Measurements from ENCODE around the gene AMER1. TPM values are rescaled to one million over a fixed set of nuclear protein-coding genes. Genes with fewer than 3 reads are reported as not detected.

The AMER1 gene
- total RNA-seq, 1 donor from 2014 or later, result 4.0 TPM

DNA sequence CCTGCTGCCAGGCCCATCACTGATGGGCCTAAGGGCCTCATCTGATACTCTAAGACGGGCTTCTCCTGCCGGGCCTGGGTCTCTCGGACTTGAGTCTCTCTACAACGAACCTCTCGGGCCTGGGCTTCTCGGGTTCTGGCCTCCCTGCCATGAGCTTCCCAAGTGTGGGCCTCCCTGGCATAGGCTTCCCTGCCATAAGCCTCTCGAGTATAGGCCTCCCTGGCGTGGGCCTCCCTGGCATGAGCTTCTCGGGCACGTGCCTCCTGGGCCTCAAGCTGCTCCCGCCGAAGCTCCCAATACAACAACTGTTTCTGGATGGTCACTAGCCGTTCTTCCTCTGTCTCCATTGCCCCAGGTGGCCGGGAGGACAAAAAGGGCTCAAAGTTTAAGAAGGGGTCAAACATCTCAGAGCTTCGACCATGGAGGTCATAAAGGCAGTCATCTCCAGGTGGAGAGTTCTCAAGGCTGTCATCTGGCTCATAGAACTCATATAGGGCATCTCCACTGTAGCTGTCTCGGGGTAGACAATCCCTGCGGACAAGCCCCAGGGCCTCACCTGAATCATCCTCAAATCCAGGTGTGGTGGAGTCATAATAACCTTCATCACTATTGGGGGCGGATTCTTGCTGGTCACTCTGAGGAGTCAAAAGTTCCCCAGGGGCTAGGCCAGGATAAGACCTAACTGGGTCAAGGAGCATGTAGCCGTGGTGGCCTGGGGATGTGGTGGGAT lies 14.1 kb downstream of the AMER1 start:
- Histone ChIP-seq H3K27ac (no peak overlapping the region), H3K4me1 (no peaks in the 10 kb centered on the region), H3K36me3 (peaks cover 16% of the 10 kb centered on the region), H3K4me3 (no peak overlapping the region), H3K9me3 (no peaks in the 10 kb centered on the region), H3K27me3 (ENCODE audit: low read depth) (no peaks in the 10 kb centered on the region)
- ATAC-seq (no peak), DNase-seq (no peak)
- intact Hi-C loops (cut with DNase I), result no loop called here
- TF ChIP-seq CTCF (IDR thresholded peaks at IDR 0.05), result no peak

- no peaks in the 10 kb centered on the region for H3K27me3 ChIP-seq (ENCODE audit: low read depth)
- DNase-seq, result no peak
- H3K27ac ChIP-seq, result no peak overlapping the region
- H3K36me3 ChIP-seq, result peaks cover 16% of the 10 kb centered on the region
- no peaks in the 10 kb centered on the region for H3K9me3 ChIP-seq
- intact Hi-C loops (cut with DNase I), result no loop called here
- ATAC-seq, result no peak
- H3K4me3 ChIP-seq, result no peak overlapping the region
- no peaks in the 10 kb centered on the region for H3K4me1 ChIP-seq
- TF ChIP-seq CTCF (IDR thresholded peaks at IDR 0.05), result no peak
These were observed 15.3 kb downstream of the AMER1 start for GRCh38 chrX:64190136-64190740.

- DNase-seq, result no peak
- no peak for TF ChIP-seq CTCF (IDR thresholded peaks at IDR 0.05)
- Histone ChIP-seq H3K4me1 (no peaks in the 10 kb centered on the region), H3K27me3 (ENCODE audit: low read depth) (no peaks in the 10 kb centered on the region), H3K36me3 (peaks cover 16% of the 10 kb centered on the region), H3K27ac (no peak overlapping the region), H3K4me3 (no peak overlapping the region), H3K9me3 (no peaks in the 10 kb centered on the region)
- ATAC-seq, result no peak
- intact Hi-C loops (cut with DNase I), result no loop called here
These were observed 16.6 kb downstream of the AMER1 start for GRCh38 chrX:64188901-64189300.

DNA sequence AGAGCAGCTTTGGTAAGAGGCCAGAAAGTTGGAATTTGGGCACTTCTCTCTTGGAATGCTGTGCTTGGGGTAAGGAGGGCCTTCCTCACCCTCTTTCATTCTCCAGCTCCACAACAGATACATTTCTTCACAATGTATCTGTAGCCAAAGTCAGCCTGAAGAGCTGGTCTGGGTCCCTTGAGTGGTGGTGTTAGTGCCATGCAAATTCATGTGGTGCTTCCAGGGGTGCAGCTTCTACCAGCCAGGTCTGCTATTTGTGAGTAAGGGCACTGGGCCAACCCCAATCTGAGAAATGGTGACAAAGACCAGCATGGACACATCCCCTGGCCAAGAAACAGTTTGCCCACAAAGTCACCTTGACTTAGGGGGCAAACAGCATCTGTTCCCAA lies 17.8 kb downstream of the AMER1 start:
- Histone ChIP-seq H3K9me3 (no peaks in the 10 kb centered on the region), H3K36me3 (peaks cover 13% of the 10 kb centered on the region), H3K27ac (no peak overlapping the region), H3K4me1 (no peaks in the 10 kb centered on the region), H3K27me3 (ENCODE audit: low read depth) (no peaks in the 10 kb centered on the region), H3K4me3 (no peak overlapping the region)
- intact Hi-C loops (cut with DNase I), result no loop called here
- ATAC-seq, result no peak
- DNase-seq, result no peak
- TF ChIP-seq CTCF (IDR thresholded peaks at IDR 0.05), result no peak

DNA sequence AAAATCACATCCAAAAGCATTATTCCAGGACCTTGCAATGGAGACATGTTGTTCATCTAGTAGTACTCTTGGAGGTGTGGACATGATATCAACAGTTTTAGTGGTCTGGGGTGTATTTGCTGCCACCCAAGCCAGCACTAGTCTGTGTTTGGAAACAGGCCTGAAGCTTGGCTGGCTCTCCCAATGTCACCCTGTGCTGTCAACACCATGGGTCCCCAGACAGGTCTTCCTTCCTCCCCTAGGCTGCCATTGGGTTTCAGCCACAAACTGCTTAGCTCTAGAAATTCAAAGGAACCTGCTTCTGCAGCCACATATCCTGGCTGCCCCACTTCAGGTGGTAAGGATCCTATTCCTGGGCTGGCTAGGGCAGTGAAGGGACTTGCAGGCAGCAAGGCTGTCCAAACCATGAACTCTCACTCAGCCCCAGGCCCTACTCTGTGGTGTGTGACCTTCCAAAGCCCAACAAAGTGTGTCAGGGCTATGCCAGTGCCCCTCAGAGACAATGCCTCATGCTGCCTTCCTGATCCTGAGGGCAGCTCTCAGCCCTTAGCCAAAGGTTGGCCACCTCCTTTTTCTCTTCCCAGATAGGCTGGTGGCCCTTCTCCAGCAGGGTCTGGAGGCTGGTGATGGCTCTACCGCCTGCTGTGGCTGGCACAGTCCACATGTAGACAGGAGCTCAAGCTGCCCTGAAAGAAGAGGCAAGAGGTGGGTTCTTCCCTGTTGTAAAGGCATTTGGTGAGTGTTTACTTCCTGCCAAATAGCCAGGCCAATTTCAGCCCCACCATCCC lies 18.3 kb downstream of the AMER1 start:
- H3K4me1 ChIP-seq, result no peaks in the 10 kb centered on the region
- no peaks in the 10 kb centered on the region for H3K27me3 ChIP-seq (ENCODE audit: low read depth)
- DNase-seq (no peak), ATAC-seq (no peak)
- no peaks in the 10 kb centered on the region for H3K9me3 ChIP-seq
- H3K4me3 ChIP-seq, result no peak overlapping the region
- H3K27ac ChIP-seq, result no peak overlapping the region
- H3K36me3 ChIP-seq, result peaks cover 10% of the 10 kb centered on the region
- intact Hi-C loops (cut with DNase I), result no loop called here
- TF ChIP-seq CTCF (IDR thresholded peaks at IDR 0.05), result no peak
